GM21360 (cell line): ENCODE measurements around the gene ACSM4.
"Not testable (repeated sequence)": the region's sequence is repeated elsewhere in the genome, so short reads cannot be mapped to it uniquely, and the experiment has no call there.

Source experiments
- ATAC-seq: cut with Tn5 transposase; IDR thresholded peaks from one replicate; pipeline ENCODE4 v1.9.1; 2021; ENCODE audit warnings: mild to moderate bottlenecking, moderate library complexity; ENCODE audit not compliant: unreplicated experiment

ACSM4 gene

GRCh38 chr12:7303772-7304171, at the start of gene ACSM4:
Gene ACSM4, plus strand, starts transcription at chr12:7304072. Its CDS starts 260 bp downstream, at chr12:7304332.
- no peak for ATAC-seq

GRCh38 chr12:7259060-7259459, 44.8 kb upstream of the ACSM4 start:
- no peak for ATAC-seq

GRCh38 chr12:7264538-7264937, 39.3 kb upstream of the ACSM4 start:
- ATAC-seq = no peak

DNA sequence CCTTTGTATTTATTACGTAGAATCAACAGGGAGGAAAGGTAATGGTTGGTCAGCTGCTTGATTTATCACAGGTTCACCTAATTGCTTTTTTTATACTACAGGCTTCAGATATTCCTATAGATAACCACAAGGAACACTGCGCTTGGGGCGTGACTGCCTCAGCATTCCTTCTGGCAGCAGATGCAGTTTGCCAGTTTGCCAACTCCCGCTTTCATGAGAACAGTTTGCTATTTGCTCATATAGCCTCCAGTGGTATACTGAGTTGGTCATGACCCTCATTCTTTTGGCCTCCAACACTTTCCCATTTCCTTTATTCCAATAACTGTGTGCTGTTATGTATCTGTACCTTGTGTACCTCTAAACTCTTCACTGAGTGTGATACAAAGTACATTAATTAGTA, 38.6 kb upstream of the ACSM4 start:
- no peak for ATAC-seq

- no peak for ATAC-seq
These were observed 34.6 kb upstream of the ACSM4 start for GRCh38 chr12:7269273-7269672.

GRCh38 chr12:7271893-7272514, 31.9 kb upstream of the ACSM4 start:
- ATAC-seq = no peak

DNA sequence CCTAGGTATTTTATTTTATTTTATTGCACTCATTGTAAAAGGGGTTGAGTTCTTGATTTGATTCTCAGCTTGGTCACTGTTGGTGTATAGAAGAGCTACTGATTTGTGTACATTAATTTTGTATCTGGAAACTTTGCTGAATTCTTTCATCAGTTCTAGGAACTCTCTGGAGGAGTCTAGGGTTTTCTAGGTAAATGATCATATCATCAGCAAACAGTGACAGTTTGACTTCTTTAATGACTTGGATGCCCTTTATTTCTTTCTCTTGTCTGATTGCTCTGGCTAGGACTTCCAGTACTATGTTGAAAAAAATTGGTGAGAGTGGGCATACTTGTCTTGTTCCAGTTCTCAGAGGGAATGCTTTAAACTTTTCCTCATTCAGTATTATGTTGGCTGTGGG, 28.4 kb upstream of the ACSM4 start:
- not testable (repeated sequence) for ATAC-seq

DNA sequence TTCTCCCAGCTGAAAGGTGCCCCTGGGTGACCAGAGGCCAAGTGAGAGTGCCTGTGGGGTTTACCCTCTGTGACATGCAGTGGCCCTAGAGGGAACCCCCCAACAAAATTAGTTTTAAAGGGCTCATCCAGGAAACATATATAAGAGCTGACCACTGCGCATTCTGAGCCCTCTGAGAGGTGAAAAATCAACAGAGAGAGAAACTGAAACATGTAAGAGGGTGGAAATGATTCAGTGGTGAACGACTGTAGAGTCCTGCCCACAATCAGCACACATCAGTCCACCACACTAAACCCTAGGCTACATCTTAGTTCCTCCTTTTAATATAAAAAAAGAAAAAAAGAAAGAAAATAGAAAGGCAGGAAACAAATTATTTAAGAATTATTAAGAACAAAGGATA, 21.0 kb upstream of the ACSM4 start:
- ATAC-seq = no peak

GRCh38 chr12:7289743-7290142, 14.1 kb upstream of the ACSM4 start:
- ATAC-seq = no peak

DNA sequence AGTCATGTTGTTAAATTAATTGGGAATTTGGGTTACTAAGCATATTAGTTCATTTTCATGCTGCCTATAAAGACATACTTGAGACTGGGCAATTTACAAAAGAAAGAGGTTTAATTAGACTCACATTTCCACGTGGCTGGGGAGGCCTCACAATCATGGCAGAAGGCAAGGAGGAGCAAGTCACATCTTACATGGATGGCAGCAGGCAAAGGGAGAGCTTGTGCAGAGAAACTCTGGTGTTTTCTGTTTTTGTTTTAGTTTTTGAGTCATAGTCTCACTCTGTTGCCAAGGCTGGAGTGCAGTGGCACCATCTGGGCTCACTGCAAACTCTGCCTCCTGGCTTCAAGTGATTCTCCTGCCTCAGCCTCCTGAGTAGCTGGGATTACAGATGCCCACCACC, 13.3 kb upstream of the ACSM4 start:
- ATAC-seq = not testable (repeated sequence)

GRCh38 chr12:7292300-7292699, 11.6 kb upstream of the ACSM4 start:
- ATAC-seq = no peak

DNA sequence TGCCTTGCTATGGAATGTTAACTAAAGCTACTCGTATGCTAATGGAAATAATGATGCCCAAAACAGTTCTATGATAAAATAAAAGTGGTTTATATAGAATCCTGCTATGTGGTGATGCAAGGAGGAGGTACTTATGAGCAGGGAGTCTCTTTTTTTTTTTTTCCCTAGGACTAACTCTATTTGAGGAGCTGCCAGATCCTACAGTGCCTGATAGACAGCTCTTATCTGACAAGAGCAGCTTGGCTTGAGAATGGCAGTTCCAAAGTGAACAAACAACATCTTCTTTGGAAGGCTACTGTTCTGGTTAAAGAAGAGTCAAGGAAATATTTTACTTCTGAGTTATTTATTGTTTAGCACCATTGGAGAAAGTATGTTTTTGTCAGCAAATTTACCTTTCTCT, 10.2 kb upstream of the ACSM4 start:
- ATAC-seq = no peak

DNA sequence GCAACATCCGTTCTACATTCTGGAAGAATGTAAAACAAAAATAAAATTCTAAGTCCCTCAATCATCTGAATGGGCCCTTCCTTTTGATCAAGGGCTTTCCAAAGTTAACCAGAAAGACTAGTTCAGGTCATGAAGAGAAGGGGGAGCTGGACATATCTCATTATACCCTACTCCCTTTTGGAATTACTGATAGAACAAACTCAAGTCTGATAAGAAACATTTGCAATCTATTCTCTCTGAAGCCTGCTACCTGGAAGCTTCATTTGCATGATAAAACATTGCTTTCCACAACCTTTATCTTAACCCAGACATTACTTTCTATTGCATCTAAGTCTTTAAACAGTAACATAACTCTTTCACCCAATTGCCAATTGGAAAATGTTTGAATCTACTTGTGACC, 8.3 kb upstream of the ACSM4 start:
- ATAC-seq = no peak

- ATAC-seq = no peak
These were observed 6.0 kb upstream of the ACSM4 start for GRCh38 chr12:7297865-7298264.

GRCh38 chr12:7302266-7302986, 1.4 kb upstream of the ACSM4 start:
- ATAC-seq = no peak

DNA sequence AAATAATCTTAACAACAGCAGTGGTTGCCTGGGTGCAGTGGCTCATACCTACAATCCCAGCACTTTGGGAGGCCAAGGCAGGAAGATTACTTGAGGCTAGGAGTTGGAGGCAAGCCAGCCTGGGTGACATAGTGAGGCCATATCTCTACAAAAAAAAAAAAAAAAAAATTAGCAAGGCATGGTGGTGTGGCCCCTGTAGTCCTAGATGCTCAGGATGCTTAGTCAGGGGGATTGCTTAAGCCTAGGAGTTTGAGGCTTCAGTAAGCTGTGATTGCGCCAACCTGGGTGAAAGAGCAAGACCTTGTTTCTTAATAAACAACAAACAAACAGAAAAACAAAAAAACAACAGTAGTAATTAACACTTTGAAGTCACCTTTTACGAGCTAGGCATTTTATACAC, 642 bp upstream of the ACSM4 start:
- no peak for ATAC-seq

GRCh38 chr12:7304456-7304855, 584 bp downstream of the ACSM4 start:
- ATAC-seq = no peak

GRCh38 chr12:7310070-7310469, 6.2 kb downstream of the ACSM4 start:
- ATAC-seq = no peak

- no peak for ATAC-seq
These were observed 16.1 kb downstream of the ACSM4 start for GRCh38 chr12:7319930-7320329.

GRCh38 chr12:7321624-7322023, 17.8 kb downstream of the ACSM4 start:
- no peak for ATAC-seq

- no peak for ATAC-seq
These were observed 18.7 kb downstream of the ACSM4 start for GRCh38 chr12:7322599-7322998.

- no peak for ATAC-seq
These were observed 20.3 kb downstream of the ACSM4 start for GRCh38 chr12:7324176-7324575.

DNA sequence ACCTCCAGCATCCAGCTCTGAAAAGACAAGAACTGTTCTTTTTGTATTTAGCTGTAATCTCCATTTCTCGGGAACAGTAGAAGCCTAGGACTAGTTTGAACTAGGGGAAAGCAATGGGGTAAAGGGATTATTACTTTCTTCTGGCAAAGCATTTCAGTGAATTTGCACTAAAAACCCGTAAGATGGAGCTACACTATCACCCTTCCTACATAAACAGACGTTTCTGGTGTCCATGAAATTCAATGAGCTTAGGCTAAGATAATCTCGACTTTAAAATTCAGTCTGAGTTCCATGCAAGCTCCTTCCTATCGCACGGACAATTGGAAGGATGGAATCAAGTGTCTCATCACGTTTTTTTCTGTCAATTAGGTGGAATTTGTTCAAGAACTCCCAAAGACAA, 24.0 kb downstream of the ACSM4 start:
- no peak for ATAC-seq
